GM23338 (cell line): ENCODE data around the gene VEZT. TPM values are rescaled to one million over a fixed set of nuclear protein-coding genes. Genes with fewer than 3 reads are reported as not detected.

Experiments used
- ATAC-seq: fragments of 200-7000 bp; cut with Tn5 transposase; 3 replicates; pipeline ENCODE4 v1.9.1; 2020
- DNase-seq: peaks from one replicate; pipeline ENCODE4 v3.0.0-alpha.2; 2015; ENCODE audit warnings: low spot score
- H2AFZ ChIP-seq: fragments of 200-600 bp; sonication (generic); 2 replicates; pipeline ENCODE4 v1.8.0; 2016; ENCODE audit warnings: antibody characterized with exemption, mild to moderate bottlenecking, moderate library complexity
- H3F3A ChIP-seq: fragments of 200-600 bp; sonication (generic); replicated peaks from 2 replicates; pipeline ENCODE4 v1.8.0; 2017; ENCODE audit warnings: antibody characterized with exemption, mixed run types, low read depth
- H3K27ac ChIP-seq: fragments of 200-600 bp; sonication (generic); 2 replicates; pipeline ENCODE4 v1.6.1; 2016; ENCODE audit warnings: low read depth
- H3K27me3 ChIP-seq: fragments of 200-600 bp; sonication (generic); 2 replicates; pipeline ENCODE4 v1.8.0; 2016; ENCODE audit warnings: mild to moderate bottlenecking, mixed run types, moderate library complexity; ENCODE audit not compliant: insufficient read depth
- H3K36me3 ChIP-seq: fragments of 200-600 bp; sonication (generic); 2 replicates; pipeline ENCODE4 v1.8.0; 2016; ENCODE audit warnings: mild to moderate bottlenecking; ENCODE audit not compliant: insufficient read depth
- H3K4me1 ChIP-seq: fragments of 200-600 bp; sonication (generic); 2 replicates; pipeline ENCODE4 v1.8.0; 2016; ENCODE audit warnings: mild to moderate bottlenecking, moderate library complexity; ENCODE audit not compliant: insufficient read depth
- H3K4me2 ChIP-seq: fragments of 200-600 bp; sonication (generic); 2 replicates; pipeline ENCODE4 v1.7.1; 2017; ENCODE audit warnings: mixed run types
- H3K4me3 ChIP-seq: fragments of 200-600 bp; sonication (generic); 2 replicates; pipeline ENCODE4 v1.6.1; 2016; ENCODE audit warnings: mixed run types
- H3K79me2 ChIP-seq: fragments of 200-600 bp; sonication (generic); replicated peaks from 2 replicates; pipeline ENCODE4 v1.8.0; 2017; ENCODE audit warnings: mild to moderate bottlenecking; ENCODE audit not compliant: insufficient read depth
- H3K9me2 ChIP-seq: fragments of 200-600 bp; sonication (generic); 2 replicates; pipeline ENCODE4 v1.8.0; 2017; ENCODE audit not compliant: insufficient read depth
- H4K20me1 ChIP-seq: fragments of 200-600 bp; sonication (generic); replicated peaks from 2 replicates; pipeline ENCODE4 v1.8.0; 2017; ENCODE audit warnings: mild to moderate bottlenecking; ENCODE audit not compliant: insufficient read depth
- H3K27ac Mint-ChIP-seq: 2 replicates; pipeline ENCODE4 v1.8.0; 2020; ENCODE audit warnings: inconsistent platforms, mild to moderate bottlenecking, moderate library complexity, mixed read lengths
- H3K27me3 Mint-ChIP-seq: 3 replicates; pipeline ENCODE4 v1.8.0; 2022; ENCODE audit warnings: low read depth, mild to moderate bottlenecking, moderate library complexity, mixed read lengths, inconsistent platforms; ENCODE audit not compliant: insufficient read depth, poor library complexity
- H3K36me3 Mint-ChIP-seq: 3 replicates; pipeline ENCODE4 v1.8.0; 2021; ENCODE audit warnings: low read depth, mild to moderate bottlenecking, inconsistent platforms, moderate library complexity, mixed read lengths
- H3K4me1 Mint-ChIP-seq: 3 replicates; pipeline ENCODE4 v1.8.0; 2020; ENCODE audit warnings: mild to moderate bottlenecking, inconsistent platforms, mixed read lengths
- H3K4me3 Mint-ChIP-seq: 3 replicates; pipeline ENCODE4 v1.8.0; 2021; ENCODE audit warnings: moderate library complexity, mild to moderate bottlenecking, inconsistent platforms, mixed read lengths
- H3K9me3 Mint-ChIP-seq: 3 replicates; pipeline ENCODE4 v1.8.0; 2020; ENCODE audit warnings: moderate library complexity, mild to moderate bottlenecking, inconsistent platforms, mixed read lengths
- EZH2 ChIP-seq: fragments of 200-600 bp; sonication (generic); IDR thresholded peaks from one replicate; pipeline ENCODE4 v1.8.0; 2017; ENCODE audit warnings: antibody characterized with exemption, mild to moderate bottlenecking, low read depth; ENCODE audit not compliant: unreplicated experiment
- EZH2phosphoT487 ChIP-seq: fragments of 200-600 bp; sonication (generic); IDR thresholded peaks from one replicate; pipeline ENCODE4 v1.8.1; 2018; ENCODE audit warnings: antibody characterized with exemption; ENCODE audit not compliant: unreplicated experiment
- NANOG ChIP-seq: IDR thresholded peaks from 2 replicates; pipeline ENCODE4 v1.6.1; 2016; ENCODE audit warnings: antibody characterized with exemption, borderline replicate concordance
- POLR2AphosphoS5 ChIP-seq: IDR thresholded peaks from 2 replicates; pipeline ENCODE4 v1.6.1; 2016; ENCODE audit warnings: antibody characterized with exemption, low read depth
- ZNF114 ChIP-seq: fragments of 250-450 bp; sonication (Bioruptor Pico); IDR thresholded peaks from 2 replicates; pipeline ENCODE4 v1.5.0; 2020; ENCODE audit warnings: mild to moderate bottlenecking, moderate library complexity
- polyA plus RNA-seq: library from polyadenylated mRNA; unstranded; fragments of >200 nt; fragmentation: Nextera tagmentation; extraction: Ambion mirVana; gene quantifications from 2 replicates; pipeline ENCODE4 v1.2.1, GENCODE V29; 2016
- total RNA-seq: library from RNA; depleted of rRNA; stranded (reverse); fragments of >200 nt; shearing (Covaris generic); gene quantifications from 2 replicates; pipeline ENCODE4 v1.2.3, GENCODE V29; 2014
- TF ChIP-seq, protein P1 (sequence below), 2 experiments: fragments of 200-600 bp in 1 of 2; sonication (generic) in 1 of 2; conservative IDR thresholded peaks; 2 replicates each; pipeline versions ENCODE4 v1.5.1 to v1.6.1; 2016 to 2017; ENCODE audit warnings: antibody characterized with exemption in 2 of 2, low read depth in 2 of 2, mild to moderate bottlenecking in 2 of 2, moderate library complexity in 1 of 2
- TF ChIP-seq, protein P2 (sequence below): IDR thresholded peaks from one replicate; pipeline ENCODE4 v1.6.1; 2018; ENCODE audit warnings: antibody characterized with exemption; ENCODE audit not compliant: unreplicated experiment

Gene VEZT
- total and polyA plus RNA-seq, 2 experiments from 2014 or later: 34.2 to 51.5 TPM

- H3K27me3 Mint-ChIP-seq: peaks cover 6% of the 10 kb centered on the region
- ATAC-seq (peak; percentile 12), DNase-seq (no peak)
- no peaks in the 10 kb centered on the region for H3K9me3 Mint-ChIP-seq
- peak overlapping the region; percentile 89 for H3K4me3 Mint-ChIP-seq
- TF ChIP-seq, protein P1, sequence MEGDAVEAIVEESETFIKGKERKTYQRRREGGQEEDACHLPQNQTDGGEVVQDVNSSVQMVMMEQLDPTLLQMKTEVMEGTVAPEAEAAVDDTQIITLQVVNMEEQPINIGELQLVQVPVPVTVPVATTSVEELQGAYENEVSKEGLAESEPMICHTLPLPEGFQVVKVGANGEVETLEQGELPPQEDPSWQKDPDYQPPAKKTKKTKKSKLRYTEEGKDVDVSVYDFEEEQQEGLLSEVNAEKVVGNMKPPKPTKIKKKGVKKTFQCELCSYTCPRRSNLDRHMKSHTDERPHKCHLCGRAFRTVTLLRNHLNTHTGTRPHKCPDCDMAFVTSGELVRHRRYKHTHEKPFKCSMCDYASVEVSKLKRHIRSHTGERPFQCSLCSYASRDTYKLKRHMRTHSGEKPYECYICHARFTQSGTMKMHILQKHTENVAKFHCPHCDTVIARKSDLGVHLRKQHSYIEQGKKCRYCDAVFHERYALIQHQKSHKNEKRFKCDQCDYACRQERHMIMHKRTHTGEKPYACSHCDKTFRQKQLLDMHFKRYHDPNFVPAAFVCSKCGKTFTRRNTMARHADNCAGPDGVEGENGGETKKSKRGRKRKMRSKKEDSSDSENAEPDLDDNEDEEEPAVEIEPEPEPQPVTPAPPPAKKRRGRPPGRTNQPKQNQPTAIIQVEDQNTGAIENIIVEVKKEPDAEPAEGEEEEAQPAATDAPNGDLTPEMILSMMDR (conservative IDR thresholded peaks at IDR 0.05; ENCODE audit: low read depth in 2 of 2): no peak; a peak in 1 of 4 replicates
- TF ChIP-seq, protein P2, sequence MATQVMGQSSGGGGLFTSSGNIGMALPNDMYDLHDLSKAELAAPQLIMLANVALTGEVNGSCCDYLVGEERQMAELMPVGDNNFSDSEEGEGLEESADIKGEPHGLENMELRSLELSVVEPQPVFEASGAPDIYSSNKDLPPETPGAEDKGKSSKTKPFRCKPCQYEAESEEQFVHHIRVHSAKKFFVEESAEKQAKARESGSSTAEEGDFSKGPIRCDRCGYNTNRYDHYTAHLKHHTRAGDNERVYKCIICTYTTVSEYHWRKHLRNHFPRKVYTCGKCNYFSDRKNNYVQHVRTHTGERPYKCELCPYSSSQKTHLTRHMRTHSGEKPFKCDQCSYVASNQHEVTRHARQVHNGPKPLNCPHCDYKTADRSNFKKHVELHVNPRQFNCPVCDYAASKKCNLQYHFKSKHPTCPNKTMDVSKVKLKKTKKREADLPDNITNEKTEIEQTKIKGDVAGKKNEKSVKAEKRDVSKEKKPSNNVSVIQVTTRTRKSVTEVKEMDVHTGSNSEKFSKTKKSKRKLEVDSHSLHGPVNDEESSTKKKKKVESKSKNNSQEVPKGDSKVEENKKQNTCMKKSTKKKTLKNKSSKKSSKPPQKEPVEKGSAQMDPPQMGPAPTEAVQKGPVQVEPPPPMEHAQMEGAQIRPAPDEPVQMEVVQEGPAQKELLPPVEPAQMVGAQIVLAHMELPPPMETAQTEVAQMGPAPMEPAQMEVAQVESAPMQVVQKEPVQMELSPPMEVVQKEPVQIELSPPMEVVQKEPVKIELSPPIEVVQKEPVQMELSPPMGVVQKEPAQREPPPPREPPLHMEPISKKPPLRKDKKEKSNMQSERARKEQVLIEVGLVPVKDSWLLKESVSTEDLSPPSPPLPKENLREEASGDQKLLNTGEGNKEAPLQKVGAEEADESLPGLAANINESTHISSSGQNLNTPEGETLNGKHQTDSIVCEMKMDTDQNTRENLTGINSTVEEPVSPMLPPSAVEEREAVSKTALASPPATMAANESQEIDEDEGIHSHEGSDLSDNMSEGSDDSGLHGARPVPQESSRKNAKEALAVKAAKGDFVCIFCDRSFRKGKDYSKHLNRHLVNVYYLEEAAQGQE: no peak
- Histone ChIP-seq H3K4me2 (peak overlapping the region; percentile 74), H3K4me3 (peak overlapping the region; percentile 79), H3F3A (no peaks in the 10 kb centered on the region), H3K4me1 (peaks cover 28% of the 10 kb centered on the region), H3K79me2 (peaks cover 87% of the 10 kb centered on the region), H3K27me3 (no peaks in the 10 kb centered on the region), H2AFZ (peak overlapping the region; percentile 15; the same call in 1 of the 2 replicates), H4K20me1 (no peaks in the 10 kb centered on the region), H3K27ac (peak overlapping the region; percentile 98), H3K36me3 (no peaks in the 10 kb centered on the region), H3K9me2 (no peaks in the 10 kb centered on the region)
- H3K27ac Mint-ChIP-seq: peak overlapping the region; percentile 99
- H3K4me1 Mint-ChIP-seq: peaks cover 43% of the 10 kb centered on the region
- peaks cover 14% of the 10 kb centered on the region; the same call in 2 of the 3 replicates for H3K36me3 Mint-ChIP-seq
Measured at GRCh38 chr12:95216711-95217376, 763 bp upstream of the VEZT start.

DNA sequence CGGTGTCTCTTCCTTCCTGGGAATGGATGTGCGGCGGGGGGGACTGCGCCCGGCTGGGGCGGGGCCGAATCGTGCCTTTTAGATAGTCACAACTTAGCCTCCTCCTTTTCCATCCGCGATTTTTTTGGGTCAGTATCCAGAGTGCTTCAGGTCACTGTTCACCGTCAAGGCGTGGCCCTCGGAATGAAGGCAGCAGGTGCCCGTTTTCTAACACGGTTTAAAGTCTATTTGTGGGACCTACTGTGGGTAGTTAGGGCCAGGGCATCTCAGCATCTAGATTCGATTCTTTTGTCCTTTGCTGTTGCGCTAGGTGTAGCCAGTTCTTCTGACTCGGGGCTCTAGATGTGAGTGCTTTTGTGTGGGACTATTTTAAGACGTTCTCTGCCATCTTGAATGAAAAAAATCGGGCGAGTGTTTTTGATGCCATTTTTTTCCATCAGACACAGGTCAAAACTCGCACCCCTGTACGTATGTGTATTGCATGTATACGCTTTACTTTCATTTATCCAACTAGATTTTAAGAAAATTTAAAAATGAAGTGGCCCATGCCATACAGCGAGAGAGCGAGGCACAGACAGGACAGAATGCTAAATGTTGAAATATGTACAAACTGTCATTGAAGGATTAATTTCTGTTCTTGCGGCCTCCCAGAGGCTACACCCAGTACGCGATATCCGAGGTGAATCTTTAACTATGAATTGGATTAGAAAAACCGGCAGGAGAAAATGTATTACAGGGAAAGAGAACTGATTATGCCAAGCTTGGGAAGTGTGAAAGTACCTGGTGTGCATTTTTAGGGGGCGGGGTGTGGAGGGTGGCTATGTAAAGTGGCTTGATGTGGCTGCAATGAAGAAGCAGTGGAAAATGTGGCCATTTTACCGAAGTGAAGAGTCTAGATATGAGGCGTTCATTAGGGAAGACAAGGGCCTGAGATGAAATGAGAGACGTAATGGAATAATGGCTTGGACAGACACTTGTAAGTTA, 835 bp downstream of the VEZT start:
- Histone ChIP-seq H3F3A (no peaks in the 10 kb centered on the region), H3K9me2 (no peaks in the 10 kb centered on the region), H3K4me3 (peak overlapping the region; percentile 79), H3K79me2 (peaks cover 87% of the 10 kb centered on the region), H4K20me1 (peaks cover 7% of the 10 kb centered on the region; the same call in 1 of the 2 replicates), H2AFZ (0 out of 2 replicates have a peak overlapping the region, but pooled peaks have one; percentile 15), H3K36me3 (no peaks in the 10 kb centered on the region), H3K27ac (peak overlapping the region; percentile 92), H3K4me2 (peak overlapping the region; percentile 92), H3K4me1 (peaks cover 25% of the 10 kb centered on the region), H3K27me3 (no peaks in the 10 kb centered on the region)
- peak overlapping the region; percentile 89 for H3K4me3 Mint-ChIP-seq
- TF ChIP-seq ZNF114 (CRISPR knock-in tag) (no peak), NANOG (no peak), EZH2phosphoT487 (no peak), EZH2 (no peak), POLR2AphosphoS5 (no peak)
- TF ChIP-seq, protein P2: no peak
- TF ChIP-seq, protein P1 (conservative IDR thresholded peaks at IDR 0.05; ENCODE audit: low read depth in 2 of 2): no peak
- ATAC-seq: no peak
- no peaks in the 10 kb centered on the region for H3K9me3 Mint-ChIP-seq
- peaks cover 38% of the 10 kb centered on the region for H3K4me1 Mint-ChIP-seq
- H3K27me3 Mint-ChIP-seq: peaks cover 6% of the 10 kb centered on the region
- peak; percentile 37 for DNase-seq
- H3K27ac Mint-ChIP-seq: peak overlapping the region; percentile 97
- peaks cover 14% of the 10 kb centered on the region; the same call in 2 of the 3 replicates for H3K36me3 Mint-ChIP-seq
